HepG2 (cell line): ENCODE measurements around the gene FAM24A. TPM values are rescaled to one million over a fixed set of nuclear protein-coding genes. Genes with fewer than 3 reads are reported as not detected.

ENCODE experiments used
- ATAD3A ChIP-seq: sonication (generic); formaldehyde crosslinking; IDR thresholded peaks from 2 replicates; pipeline ENCODE4 v1.4.0; 2020; ENCODE audit warnings: missing genetic modification reagents
- NONO ChIP-seq, 2 experiments: fragments of 450-650 bp in 1 of 2; sonication (generic) in 1 of 2; formaldehyde crosslinking in 1 of 2; IDR thresholded peaks in 1 of 2; conservative IDR thresholded peaks in 1 of 2; 2 replicates each; pipeline versions ENCODE4 v1.6.1 to v1.8.0; 2017 to 2022; ENCODE audit warnings: mild to moderate bottlenecking in 1 of 2, missing genetic modification reagents in 1 of 2, moderate library complexity in 1 of 2
- PRDM10 ChIP-seq: sonication (generic); formaldehyde crosslinking; IDR thresholded peaks from 2 replicates; pipeline ENCODE4 v1.4.0; 2020; ENCODE audit warnings: low read depth, missing genetic modification reagents
- SKIL ChIP-seq: sonication (generic); formaldehyde crosslinking; IDR thresholded peaks from 2 replicates; pipeline ENCODE4 v1.8.0; 2022; ENCODE audit warnings: missing genetic modification reagents, mild to moderate bottlenecking, moderate library complexity, borderline replicate concordance
- TBX3 ChIP-seq: fragments of 450-650 bp; IDR thresholded peaks from 2 replicates; pipeline ENCODE4 v1.6.1; 2017; ENCODE audit warnings: antibody characterized with exemption, mild to moderate bottlenecking, inconsistent platforms, borderline replicate concordance
- ZFY ChIP-seq: sonication (generic); formaldehyde crosslinking; IDR thresholded peaks from 2 replicates; pipeline ENCODE4 v1.4.0; 2020; ENCODE audit warnings: missing genetic modification reagents
- ZNF138 ChIP-seq: sonication (generic); formaldehyde crosslinking; IDR thresholded peaks from 2 replicates; pipeline ENCODE4 v1.5.0; 2020; ENCODE audit warnings: mild to moderate bottlenecking, low read depth, missing genetic modification reagents
- ZNF253 ChIP-seq: sonication (generic); formaldehyde crosslinking; IDR thresholded peaks from 2 replicates; pipeline ENCODE4 v1.8.0; 2022; ENCODE audit warnings: mild to moderate bottlenecking, missing genetic modification reagents, borderline replicate concordance
- ZNF282 ChIP-seq: fragments of 450-650 bp; IDR thresholded peaks from 2 replicates; pipeline ENCODE4 v1.6.1; 2018; ENCODE audit not compliant: partially characterized antibody
- ZNF296 ChIP-seq: sonication (generic); formaldehyde crosslinking; conservative IDR thresholded peaks from 2 replicates; pipeline ENCODE4 v1.5.0; 2020; ENCODE audit warnings: mild to moderate bottlenecking, missing genetic modification reagents
- ZNF44 ChIP-seq: sonication (generic); formaldehyde crosslinking; IDR thresholded peaks from 2 replicates; pipeline ENCODE4 v1.5.1; 2020; ENCODE audit warnings: mild to moderate bottlenecking, missing genetic modification reagents
- ZNF609 ChIP-seq: sonication (generic); formaldehyde crosslinking; IDR thresholded peaks from 2 replicates; pipeline ENCODE4 v1.4.0; 2020; ENCODE audit warnings: mild to moderate bottlenecking, missing genetic modification reagents, borderline replicate concordance
- ZNF747 ChIP-seq: sonication (generic); formaldehyde crosslinking; IDR thresholded peaks from 2 replicates; pipeline ENCODE4 v1.8.1; 2023; ENCODE audit warnings: missing genetic modification reagents, mild to moderate bottlenecking, borderline replicate concordance
- polyA plus RNA-seq, 8 experiments: library from polyadenylated mRNA; depleted of rRNA in 3 of 8; stranded (reverse) in 7 of 8; unstranded in 1 of 8; fragments of >200 nt; fragmentation: Illumina TruSeq in 4 of 8; extraction: Trizol in 4 of 8; gene quantifications; 2 replicates each; pipeline versions ENCODE4 v1.2.1 to v1.2.3, GENCODE V29; 2011 to 2016; ENCODE audit warnings: low read depth in 4 of 8, missing spikeins in 1 of 8, mixed read lengths in 1 of 8; ENCODE audit not compliant: insufficient read depth in 1 of 8
- total RNA-seq, 5 experiments: library from RNA; depleted of rRNA; stranded (reverse); fragments of >200 nt; fragmentation: Illumina TruSeq; extraction: Trizol; gene quantifications; 2 replicates each; pipeline ENCODE4 v1.2.3, GENCODE V29; 2016; ENCODE audit warnings: low read depth in 1 of 5
- TF ChIP-seq, protein P1 (sequence below): sonication (generic); formaldehyde crosslinking; IDR thresholded peaks from 2 replicates; pipeline ENCODE4 v1.4.0; 2020; ENCODE audit warnings: missing genetic modification reagents, borderline replicate concordance

The FAM24A gene
- total and polyA plus RNA-seq, 2 of the 13 experiments (the other 11 are each of a cell fraction or from before 2014, with no cell fraction given) = not detected

- TF ChIP-seq, protein P1, sequence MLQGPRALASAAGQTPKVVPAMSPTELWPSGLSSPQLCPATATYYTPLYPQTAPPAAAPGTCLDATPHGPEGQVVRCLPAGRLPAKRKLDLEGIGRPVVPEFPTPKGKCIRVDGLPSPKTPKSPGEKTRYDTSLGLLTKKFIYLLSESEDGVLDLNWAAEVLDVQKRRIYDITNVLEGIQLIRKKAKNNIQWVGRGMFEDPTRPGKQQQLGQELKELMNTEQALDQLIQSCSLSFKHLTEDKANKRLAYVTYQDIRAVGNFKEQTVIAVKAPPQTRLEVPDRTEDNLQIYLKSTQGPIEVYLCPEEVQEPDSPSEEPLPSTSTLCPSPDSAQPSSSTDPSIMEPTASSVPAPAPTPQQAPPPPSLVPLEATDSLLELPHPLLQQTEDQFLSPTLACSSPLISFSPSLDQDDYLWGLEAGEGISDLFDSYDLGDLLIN = no peak
- TF ChIP-seq ZNF282 = no peak
- no peak for TF ChIP-seq ATAD3A (CRISPR knock-in tag)
- peak; percentile 87; the same call in 1 of the 2 replicates for TF ChIP-seq ZNF44
- peak; percentile 83 for TF ChIP-seq ZNF609 (CRISPR knock-in tag)
- no peak for TF ChIP-seq TBX3
- TF ChIP-seq ZFY = peak; percentile 83
- TF ChIP-seq PRDM10 = peak; percentile 78
- TF ChIP-seq ZNF253 = no peak; the same call in 1 of the 2 replicates
- TF ChIP-seq SKIL = no peak
- peak; percentile 95; the same call in 1 of the 2 replicates for TF ChIP-seq ZNF138 (CRISPR knock-in tag)
- no peak for TF ChIP-seq NONO (IDR thresholded peaks at IDR 0.05)
- TF ChIP-seq NONO (CRISPR knock-in tag; conservative IDR thresholded peaks at IDR 0.05) = peak; percentile 92
- TF ChIP-seq ZNF747 (CRISPR knock-in tag) = peak; percentile 85; the same call in 1 of the 2 replicates
- no peak; the same call in 1 of the 2 replicates for TF ChIP-seq ZNF296 (CRISPR knock-in tag)
Measured at GRCh38 chr10:122953902-122954730, 43.7 kb downstream of the FAM24A start, which contains the start of gene C10orf88 (continued).
